ENCODE measurements around the gene CRELD2. TPM values are rescaled to one million over a fixed set of nuclear protein-coding genes. Genes with fewer than 3 reads are reported as not detected.

The CRELD2 gene
- polyA plus RNA-seq, 1 donor from 2014 or later: 83.2 TPM

- Histone ChIP-seq H3K27ac (ENCODE audit: low read length) (peak overlapping the region; percentile 59), H3K4me2 (ENCODE audit: low read length) (peak overlapping the region; percentile 30), H3K9me2 (ENCODE audit: insufficient read depth, low read length) (no peaks in the 10 kb centered on the region), H3K27me3 (ENCODE audit: insufficient read depth, low read depth, low read length) (no peaks in the 10 kb centered on the region), H4K20me1 (ENCODE audit: insufficient read depth) (no peaks in the 10 kb centered on the region), H3K9ac (ENCODE audit: low read length) (peak overlapping the region; percentile 64), H3K79me2 (replicated peaks; ENCODE audit: insufficient read depth, low read length) (no peaks in the 10 kb centered on the region), H3K36me3 (ENCODE audit: insufficient read depth, low read length) (no peaks in the 10 kb centered on the region), H3K4me3 (ENCODE audit: low read length) (peak overlapping the region; percentile 84), H3F3A (ENCODE audit: insufficient read depth, low read length, poor library complexity, severe bottlenecking) (no peaks in the 10 kb centered on the region), H2AFZ (ENCODE audit: low read depth, low read length) (peak overlapping the region; percentile 40), H3K9me3 (ENCODE audit: low read length) (no peaks in the 10 kb centered on the region)
- TF ChIP-seq CTCF (IDR thresholded peaks at IDR 0.05; ENCODE audit: poor library complexity, severe bottlenecking) (no peak), POLR2AphosphoS5 (IDR thresholded peaks at IDR 0.05) (no peak), SMC3 (conservative IDR thresholded peaks at IDR 0.05; ENCODE audit: poor library complexity) (no peak), RAD21 (conservative IDR thresholded peaks at IDR 0.05) (no peak), MXI1 (conservative IDR thresholded peaks at IDR 0.05; ENCODE audit: poor library complexity, severe bottlenecking) (no peak)
Measured at GRCh38 chr22:49959782-49960158, 41.3 kb downstream of the CRELD2 start.

- H2AFZ ChIP-seq (ENCODE audit: low read depth, low read length): peak within 1 kb of the TSS; percentile 40
- peak within 1 kb of the TSS; percentile 66 for H3K9ac ChIP-seq (ENCODE audit: low read length)
Measured at GRCh38 chr22:49960159-49961004, 41.9 kb downstream of the CRELD2 start, which contains the start of gene PIM3. PIM3 (plus strand) TSS chr22:49960772; CDS start chr22:49960948, 176 bp downstream.

More at GRCh38 chr22:49960159-49961004, 41.9 kb downstream of the CRELD2 start, which contains the start of gene PIM3:
- Histone ChIP-seq H3K9me3 (ENCODE audit: low read length) (no peaks in the 10 kb centered on the region), H3K4me2 (ENCODE audit: low read length) (peak within 1 kb of the TSS; percentile 55), H3K4me3 (ENCODE audit: low read length) (peak within 1 kb of the TSS; percentile 84), H3K9me2 (ENCODE audit: insufficient read depth, low read length) (no peaks in the 10 kb centered on the region), H3K27me3 (ENCODE audit: insufficient read depth, low read depth, low read length) (no peaks in the 10 kb centered on the region), H3K36me3 (ENCODE audit: insufficient read depth, low read length) (no peaks in the 10 kb centered on the region), H3K79me2 (replicated peaks; ENCODE audit: insufficient read depth, low read length) (no peaks in the 10 kb centered on the region), H3F3A (ENCODE audit: insufficient read depth, low read length, poor library complexity, severe bottlenecking) (no peaks in the 10 kb centered on the region), H3K27ac (ENCODE audit: low read length) (peak within 1 kb of the TSS; percentile 59), H4K20me1 (ENCODE audit: insufficient read depth) (no peaks in the 10 kb centered on the region)
- TF ChIP-seq POLR2AphosphoS5 (IDR thresholded peaks at IDR 0.05) (peak; percentile 81), CTCF (IDR thresholded peaks at IDR 0.05; ENCODE audit: poor library complexity, severe bottlenecking) (no peak), EP300 (conservative IDR thresholded peaks at IDR 0.05; ENCODE audit: poor library complexity, severe bottlenecking) (peak; percentile 67), REST (IDR thresholded peaks at IDR 0.05; ENCODE audit: borderline replicate concordance) (peak; percentile 32), MXI1 (conservative IDR thresholded peaks at IDR 0.05; ENCODE audit: poor library complexity, severe bottlenecking) (peak; percentile 93), TAF1 (IDR thresholded peaks at IDR 0.05; ENCODE audit: low read depth) (no peak), SMC3 (conservative IDR thresholded peaks at IDR 0.05; ENCODE audit: poor library complexity) (no peak), RAD21 (conservative IDR thresholded peaks at IDR 0.05) (no peak), EZH2 (IDR thresholded peaks at IDR 0.05; ENCODE audit: borderline replicate concordance, insufficient read depth, low read length, poor library complexity, severe bottlenecking) (no peak)

Measured in neural cell (in vitro differentiated cells).